GM12878 (cell line): ENCODE results near the gene DAO.

ENCODE experiments used
- CTCF ChIP-seq, 3 experiments: IDR thresholded peaks in 2 of 3; conservative IDR thresholded peaks in 1 of 3; 2 replicates each; pipeline ENCODE4 v1.5.1; 2011; ENCODE audit warnings: low read depth in 3 of 3, low read length in 3 of 3, mild to moderate bottlenecking in 3 of 3, control low read depth in 2 of 3, moderate library complexity in 2 of 3, inconsistent platforms in 1 of 3, mixed read lengths in 1 of 3; ENCODE audit not compliant: control insufficient read depth in 2 of 3, insufficient read depth in 1 of 3; ENCODE audit errors: extremely low read depth in 1 of 3
- HDAC2 ChIP-seq: fragments of 200-600 bp; sonication (generic); IDR thresholded peaks from 2 replicates; pipeline ENCODE4 v1.6.1; 2017
- JUND ChIP-seq: IDR thresholded peaks from 2 replicates; pipeline ENCODE4 v1.6.1; 2012; ENCODE audit warnings: low read depth, mild to moderate bottlenecking, low read length, improper control_type of control experiment, moderate library complexity
- MEF2A ChIP-seq: IDR thresholded peaks from 2 replicates; pipeline ENCODE4 v1.6.1; 2011; ENCODE audit warnings: low read depth, mild to moderate bottlenecking, low read length, moderate library complexity; ENCODE audit not compliant: insufficient read depth
- NFYB ChIP-seq: IDR thresholded peaks from 2 replicates; pipeline ENCODE4 v1.6.1; 2011; ENCODE audit warnings: low read depth, mild to moderate bottlenecking, low read length, improper control_type of control experiment, moderate library complexity; ENCODE audit not compliant: insufficient read depth
- RAD21 ChIP-seq: IDR thresholded peaks from 2 replicates; pipeline ENCODE4 v1.6.1; 2011; ENCODE audit warnings: mild to moderate bottlenecking, low read depth, low read length, moderate library complexity; ENCODE audit not compliant: insufficient read depth
- TCF7 ChIP-seq: IDR thresholded peaks from 2 replicates; pipeline ENCODE4 v1.6.1; 2014; ENCODE audit warnings: antibody characterized with exemption, borderline replicate concordance
- USF2 ChIP-seq: IDR thresholded peaks from 2 replicates; pipeline ENCODE4 v1.6.1; 2011; ENCODE audit warnings: low read depth, low read length, improper control_type of control experiment, borderline replicate concordance
- YY1 ChIP-seq: IDR thresholded peaks from 2 replicates; pipeline ENCODE4 v1.6.1; 2011; ENCODE audit warnings: low read depth, mild to moderate bottlenecking, low read length

DNA sequence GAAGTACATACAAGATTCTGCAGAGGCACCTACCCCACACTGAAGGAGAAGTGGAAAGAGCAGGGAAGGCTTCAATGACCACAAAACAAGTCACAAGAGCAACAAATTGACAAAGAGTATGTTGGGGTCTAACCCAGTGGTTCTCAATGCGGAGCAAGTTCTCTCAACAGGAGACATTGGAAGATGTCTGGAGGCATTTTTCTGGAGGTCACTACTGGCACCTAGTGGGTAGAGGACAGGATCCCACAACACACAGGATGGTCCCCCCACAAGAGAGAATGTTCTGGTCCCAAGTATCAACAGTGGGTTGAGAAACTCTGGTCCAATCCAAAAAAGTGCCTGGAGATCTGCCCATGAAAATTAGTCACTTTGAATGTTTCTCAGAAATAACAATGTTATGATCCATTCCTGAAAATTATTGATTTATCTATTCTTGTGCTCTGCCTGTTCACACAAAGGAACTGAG is 25.9 kb upstream of the DAO start:
- no peak for TF ChIP-seq HDAC2
- no peak for TF ChIP-seq USF2
- no peak for TF ChIP-seq NFYB
- TF ChIP-seq RAD21: peak; percentile 47
- TF ChIP-seq MEF2A: no peak
- TF ChIP-seq CTCF (IDR thresholded peaks at IDR 0.05 in 2 of 3, conservative IDR thresholded peaks at IDR 0.05 in 1 of 3; ENCODE audit: control insufficient read depth in 2 of 3, extremely low read depth in 1 of 3, insufficient read depth in 1 of 3, low read depth in 3 of 3, low read length in 3 of 3): peak; percentile 48 to 67 (median 49); a peak in 5 of 6 replicates
- no peak for TF ChIP-seq JUND
- TF ChIP-seq TCF7: no peak
- no peak for TF ChIP-seq YY1
